ENCODE results near the gene OR4A5.
"Not testable (repeated sequence)": the region's sequence is repeated elsewhere in the genome, so short reads cannot be mapped to it uniquely, and the experiment has no call there.

The OR4A5 gene, protein sequence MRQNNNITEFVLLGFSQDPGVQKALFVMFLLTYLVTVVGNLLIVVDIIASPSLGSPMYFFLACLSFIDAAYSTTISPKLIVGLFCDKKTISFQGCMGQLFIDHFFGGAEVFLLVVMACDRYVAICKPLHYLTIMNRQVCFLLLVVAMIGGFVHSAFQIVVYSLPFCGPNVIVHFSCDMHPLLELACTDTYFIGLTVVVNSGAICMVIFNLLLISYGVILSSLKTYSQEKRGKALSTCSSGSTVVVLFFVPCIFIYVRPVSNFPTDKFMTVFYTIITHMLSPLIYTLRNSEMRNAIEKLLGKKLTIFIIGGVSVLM

DNA sequence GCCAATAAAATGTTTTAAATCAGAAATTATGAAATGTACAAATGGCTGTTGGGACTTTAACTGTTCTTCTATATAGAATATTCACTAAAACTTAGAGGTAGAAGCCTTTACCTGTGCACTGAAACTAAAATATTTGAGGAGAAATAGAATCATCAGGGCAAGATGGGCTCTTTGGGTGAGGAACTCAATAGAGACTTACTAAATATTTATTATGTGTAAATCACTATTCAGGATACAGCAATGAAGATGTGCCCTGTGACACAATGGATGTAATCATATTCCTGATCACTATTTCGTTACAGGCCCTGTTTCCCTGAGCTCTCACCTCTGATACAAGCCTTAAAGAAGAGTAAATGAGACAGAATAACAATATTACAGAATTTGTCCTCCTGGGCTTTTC is at the start of gene OR4A5:
Gene OR4A5, plus strand, starts transcription at position 301 of the 400 bp plus-strand sequence. Its CDS starts 53 bp downstream, at position 354.
- H3K4me1 Mint-ChIP-seq; H3K36me3 Mint-ChIP-seq (ENCODE audit: low read depth); H3K4me3 Mint-ChIP-seq; H3K27me3 Mint-ChIP-seq (ENCODE audit: low read depth, poor library complexity); H3K27ac Mint-ChIP-seq; DNase-seq: not testable (repeated sequence)
- peaks cover 84% of the 10 kb centered on the region for H3K9me3 Mint-ChIP-seq

DNA sequence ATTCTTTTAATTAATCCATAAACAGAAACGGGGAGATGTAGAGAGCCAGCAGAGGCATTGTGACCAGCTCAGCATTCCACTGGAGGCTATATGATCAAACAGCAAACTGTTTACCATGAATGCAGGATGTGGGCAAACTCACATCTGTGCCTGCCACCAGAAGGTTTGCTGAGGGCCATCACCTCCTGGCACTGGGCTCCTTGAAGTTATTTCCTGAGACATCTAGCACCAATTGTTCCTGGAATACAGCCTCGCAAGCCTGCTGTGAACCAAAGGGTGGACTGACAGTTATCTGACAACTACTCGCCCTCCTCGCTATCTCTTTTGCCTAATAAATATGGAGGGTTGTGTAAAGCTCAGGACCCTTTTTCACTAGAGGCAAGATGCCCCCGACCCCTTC is 13.5 kb downstream of the OR4A5 start:
- not testable (repeated sequence) for H3K27ac Mint-ChIP-seq; H3K4me1 Mint-ChIP-seq; H3K36me3 Mint-ChIP-seq (ENCODE audit: low read depth); DNase-seq; H3K27me3 Mint-ChIP-seq (ENCODE audit: low read depth, poor library complexity); H3K4me3 Mint-ChIP-seq
- peaks cover 69% of the 10 kb centered on the region for H3K9me3 Mint-ChIP-seq
